ENCODE measurements around the gene ADGRA1. TPM values are rescaled to one million over a fixed set of nuclear protein-coding genes. Genes with fewer than 3 reads are reported as not detected.

Gene ADGRA1
- total and polyA plus RNA-seq, 2 experiments from 2014 or later, result not detected

DNA sequence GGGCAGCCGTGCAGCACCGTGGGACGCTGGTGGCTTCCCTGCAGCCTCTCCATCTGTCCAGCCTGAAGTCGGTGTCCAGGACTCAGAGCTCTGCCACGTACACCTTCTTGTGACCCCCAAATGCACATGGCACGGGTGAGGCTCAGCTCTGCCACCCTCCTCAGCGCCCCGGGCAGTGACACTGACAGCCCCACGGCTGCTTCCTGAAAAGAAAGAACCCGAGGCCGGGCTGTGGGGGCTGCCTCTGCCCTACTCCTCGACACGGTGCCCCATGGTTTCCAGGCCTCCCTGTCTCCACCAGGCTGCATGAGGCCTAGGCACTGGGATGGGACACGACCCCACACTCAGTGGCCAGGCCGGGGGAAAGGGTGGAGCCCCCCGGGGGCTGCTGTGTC, 13.7 kb downstream of the ADGRA1 start:
- H3K36me3 ChIP-seq (ENCODE audit: low read depth), result no peaks in the 10 kb centered on the region
- H4K20me1 ChIP-seq (ENCODE audit: insufficient read depth), result no peaks in the 10 kb centered on the region
- H3K9me3 ChIP-seq (ENCODE audit: low read depth), result no peaks in the 10 kb centered on the region
- no peaks in the 10 kb centered on the region for H3K79me2 ChIP-seq (ENCODE audit: insufficient read depth)
- H3K27ac ChIP-seq, result no peak overlapping the region
- in situ Hi-C loops (cut with MboI), result no loop called here
- H2AFZ ChIP-seq, result no peak overlapping the region
- H3K4me3 ChIP-seq, result no peak overlapping the region
- H3K27me3 ChIP-seq (replicated peaks; ENCODE audit: insufficient read depth), result peaks cover 40% of the 10 kb centered on the region
- H3F3A ChIP-seq (ENCODE audit: insufficient read depth), result no peaks in the 10 kb centered on the region
- WGBS, 2 experiments (ENCODE audit: low coverage in 1 of 2, low lambda C conversion rate in 2 of 2, missing lambda C conversion rate in 2 of 2), result 30 to 31% methylated on average over 14 to 15 of the region's 16 CpGs
- no peak overlapping the region for H3K9ac ChIP-seq
- H3K9me2 ChIP-seq (ENCODE audit: insufficient read depth), result no peaks in the 10 kb centered on the region
- DNase-seq, result no peak
- H3K4me2 ChIP-seq (ENCODE audit: unreplicated experiment), result no peak overlapping the region
- H3K4me1 ChIP-seq (ENCODE audit: insufficient read depth), result no peaks in the 10 kb centered on the region
- no peak for TF ChIP-seq EZH2phosphoT487 (IDR thresholded peaks at IDR 0.05; ENCODE audit: insufficient read depth, low read depth)
- no peak for TF ChIP-seq EZH2 (IDR thresholded peaks at IDR 0.05; ENCODE audit: insufficient read depth, poor library complexity, severe bottlenecking)

GRCh38 chr10:133102415-133103095, 14.8 kb downstream of the ADGRA1 start:
- in situ Hi-C loops (cut with MboI), result no loop called here

DNA sequence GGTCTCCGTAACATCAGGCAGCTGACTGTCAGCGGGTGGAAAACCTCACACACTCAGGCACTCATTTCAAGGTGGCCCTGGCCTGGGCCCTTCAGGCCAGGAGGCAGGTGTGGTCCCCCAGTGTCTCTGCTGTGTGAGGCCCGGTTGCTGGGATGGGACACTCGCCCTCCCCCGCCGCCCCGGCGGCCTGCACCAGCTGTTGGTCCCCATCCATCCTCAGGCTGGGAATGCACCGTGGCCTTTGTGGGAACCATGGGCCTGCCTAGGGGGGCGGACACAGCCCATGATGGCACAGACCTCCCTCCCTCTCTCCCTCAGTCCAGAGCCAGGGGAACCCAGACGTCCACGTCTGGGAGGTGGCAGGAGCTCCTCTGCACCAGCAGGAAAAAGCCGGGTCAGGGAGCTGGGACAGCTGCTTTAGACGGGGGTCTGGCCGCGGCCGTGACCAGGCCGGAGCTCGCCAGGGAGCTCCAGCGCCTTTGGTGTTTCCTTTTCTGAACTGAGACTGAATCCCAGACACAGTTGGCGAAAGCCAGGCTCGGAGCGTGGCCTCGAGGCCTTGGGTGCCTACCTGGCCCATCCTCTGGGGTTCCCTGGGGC, 15.7 kb downstream of the ADGRA1 start:
- no peak for DNase-seq
- 52 to 53% methylated on average over 21 to 24 of the region's 24 CpGs for WGBS, 2 experiments (ENCODE audit: low coverage in 1 of 2, low lambda C conversion rate in 2 of 2, missing lambda C conversion rate in 2 of 2)
- H2AFZ ChIP-seq, result no peak overlapping the region

More at GRCh38 chr10:133102415-133103095, 14.8 kb downstream of the ADGRA1 start:
- no peak overlapping the region for H3K4me3 ChIP-seq
- peaks cover 39% of the 10 kb centered on the region for H3K27me3 ChIP-seq (replicated peaks; ENCODE audit: insufficient read depth)
- TF ChIP-seq EZH2 (IDR thresholded peaks at IDR 0.05; ENCODE audit: insufficient read depth, poor library complexity, severe bottlenecking), result no peak
- TF ChIP-seq EZH2phosphoT487 (IDR thresholded peaks at IDR 0.05; ENCODE audit: insufficient read depth, low read depth), result no peak
- no peaks in the 10 kb centered on the region for H4K20me1 ChIP-seq (ENCODE audit: insufficient read depth)
- no peaks in the 10 kb centered on the region for H3K36me3 ChIP-seq (ENCODE audit: low read depth)
- H3K4me2 ChIP-seq (ENCODE audit: unreplicated experiment), result no peak overlapping the region
- H3K4me1 ChIP-seq (ENCODE audit: insufficient read depth), result no peaks in the 10 kb centered on the region
- no peak overlapping the region for H2AFZ ChIP-seq
- no peaks in the 10 kb centered on the region for H3K79me2 ChIP-seq (ENCODE audit: insufficient read depth)
- no peak overlapping the region for H3K9ac ChIP-seq
- 48 to 57% methylated on average over 19 to 28 of the region's 29 CpGs for whole genome bisulfite sequencing, 2 experiments (ENCODE audit: low coverage in 1 of 2, low lambda C conversion rate in 2 of 2, missing lambda C conversion rate in 2 of 2)
- no peak for DNase-seq
- H3K9me2 ChIP-seq (ENCODE audit: insufficient read depth), result no peaks in the 10 kb centered on the region
- H3K9me3 ChIP-seq (ENCODE audit: low read depth), result no peaks in the 10 kb centered on the region
- no peaks in the 10 kb centered on the region for H3F3A ChIP-seq (ENCODE audit: insufficient read depth)
- H3K27ac ChIP-seq, result no peak overlapping the region

GRCh38 chr10:133104068-133104962, 16.6 kb downstream of the ADGRA1 start:
- Histone ChIP-seq H3F3A (ENCODE audit: insufficient read depth) (no peaks in the 10 kb centered on the region), H3K9ac (no peak overlapping the region), H3K4me1 (ENCODE audit: insufficient read depth) (no peaks in the 10 kb centered on the region), H3K4me3 (no peak overlapping the region), H3K27ac (no peak overlapping the region), H2AFZ (no peak overlapping the region), H3K9me3 (ENCODE audit: low read depth) (no peaks in the 10 kb centered on the region), H3K4me2 (ENCODE audit: unreplicated experiment) (no peak overlapping the region), H3K36me3 (ENCODE audit: low read depth) (no peaks in the 10 kb centered on the region), H3K79me2 (ENCODE audit: insufficient read depth) (no peaks in the 10 kb centered on the region), H3K27me3 (replicated peaks; ENCODE audit: insufficient read depth) (peaks cover 39% of the 10 kb centered on the region), H3K9me2 (ENCODE audit: insufficient read depth) (no peaks in the 10 kb centered on the region), H4K20me1 (ENCODE audit: insufficient read depth) (no peaks in the 10 kb centered on the region)
- in situ Hi-C loops (cut with MboI), result no loop called here
- no peak for DNase-seq
- no peak for TF ChIP-seq EZH2 (IDR thresholded peaks at IDR 0.05; ENCODE audit: insufficient read depth, poor library complexity, severe bottlenecking)
- no peak for TF ChIP-seq EZH2phosphoT487 (IDR thresholded peaks at IDR 0.05; ENCODE audit: insufficient read depth, low read depth)
- 13 to 15% methylated on average over 32 to 35 of the region's 40 CpGs for WGBS, 2 experiments (ENCODE audit: low coverage in 1 of 2, low lambda C conversion rate in 2 of 2, missing lambda C conversion rate in 2 of 2)

More for the DNA sequence above, 15.7 kb downstream of the ADGRA1 start:
- Histone ChIP-seq H3K9me3 (ENCODE audit: low read depth) (no peaks in the 10 kb centered on the region), H3K27me3 (replicated peaks; ENCODE audit: insufficient read depth) (peaks cover 39% of the 10 kb centered on the region), H3K4me2 (ENCODE audit: unreplicated experiment) (no peak overlapping the region), H4K20me1 (ENCODE audit: insufficient read depth) (no peaks in the 10 kb centered on the region), H3F3A (ENCODE audit: insufficient read depth) (no peaks in the 10 kb centered on the region), H3K36me3 (ENCODE audit: low read depth) (no peaks in the 10 kb centered on the region), H3K9me2 (ENCODE audit: insufficient read depth) (no peaks in the 10 kb centered on the region), H3K4me3 (no peak overlapping the region), H3K79me2 (ENCODE audit: insufficient read depth) (no peaks in the 10 kb centered on the region), H3K4me1 (ENCODE audit: insufficient read depth) (no peaks in the 10 kb centered on the region), H3K9ac (no peak overlapping the region), H3K27ac (no peak overlapping the region)
- in situ Hi-C loops (cut with MboI), result no loop called here
- no peak for TF ChIP-seq EZH2phosphoT487 (IDR thresholded peaks at IDR 0.05; ENCODE audit: insufficient read depth, low read depth)
- no peak for TF ChIP-seq EZH2 (IDR thresholded peaks at IDR 0.05; ENCODE audit: insufficient read depth, poor library complexity, severe bottlenecking)
